Jurkat, Clone E6-1 (cell line): Measurements from ENCODE around the gene MSANTD7.

Experiments
- DNase-seq: peaks from one replicate; pipeline ENCODE4 v3.0.0-alpha.2; 2011; ENCODE audit warnings: low read depth, low spot score
- H3K4me3 ChIP-seq: 2 replicates; pipeline ENCODE4 v1.5.1; 2011; ENCODE audit warnings: mild to moderate bottlenecking, low read length, control low read depth, moderate library complexity

The MSANTD7 gene

DNA sequence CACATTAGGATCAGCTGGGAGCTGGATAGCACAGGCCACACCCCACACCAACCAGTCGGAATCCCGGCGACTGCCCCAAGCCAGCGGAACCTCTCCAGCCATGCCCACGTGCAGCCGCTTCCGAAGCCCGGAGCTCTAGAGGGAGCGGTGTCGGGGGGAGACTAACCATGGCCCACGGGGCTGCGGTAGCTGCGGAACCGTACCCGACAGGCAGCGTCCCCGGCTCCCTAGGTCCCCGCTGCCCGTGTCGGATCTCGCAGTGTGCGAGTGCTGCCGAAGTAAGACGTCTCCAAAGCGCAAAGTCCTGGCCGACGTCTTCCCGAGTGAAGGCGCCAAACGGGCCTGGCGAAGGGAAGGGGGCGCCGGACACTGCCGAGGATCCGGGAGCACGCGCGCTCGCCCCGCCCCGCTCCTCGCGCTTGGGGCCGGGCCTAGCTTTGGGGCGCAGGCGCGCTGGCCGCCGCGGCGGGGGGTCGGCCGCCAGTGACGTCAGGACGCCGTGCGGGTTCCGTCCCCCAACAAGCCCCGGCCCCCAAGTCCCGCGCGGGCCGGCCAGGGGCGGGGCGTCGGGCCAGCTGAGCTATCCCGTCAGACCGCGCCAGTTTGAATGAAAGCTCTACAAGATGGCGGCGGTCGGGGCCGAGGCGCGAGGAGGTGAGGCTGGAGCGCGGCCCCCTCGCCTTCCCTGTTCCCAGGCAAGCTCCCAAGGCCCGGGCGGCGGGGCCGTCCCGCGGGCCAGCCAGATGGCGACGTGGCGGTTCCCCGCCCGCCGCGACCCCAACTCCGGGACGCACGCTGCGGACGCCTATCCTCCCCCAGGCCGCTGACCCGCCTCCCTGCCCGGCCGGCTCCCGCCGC, 40.4 kb downstream of the MSANTD7 start, which contains the start of gene SUV39H2:
TSS of gene SUV39H2 (plus strand) at position 601 of the 858 bp plus-strand sequence. CDS start at position 624, 23 bp downstream.
- DNase-seq: peak; percentile 87

GRCh38 chr10:14879124-14879927, 41.2 kb downstream of the MSANTD7 start:
- no peak for DNase-seq
- H3K4me3 ChIP-seq: peak overlapping the region; percentile 63

More for the DNA sequence above, 40.4 kb downstream of the MSANTD7 start, which contains the start of gene SUV39H2:
- peak within 1 kb of the TSS; percentile 92 for H3K4me3 ChIP-seq

DNA sequence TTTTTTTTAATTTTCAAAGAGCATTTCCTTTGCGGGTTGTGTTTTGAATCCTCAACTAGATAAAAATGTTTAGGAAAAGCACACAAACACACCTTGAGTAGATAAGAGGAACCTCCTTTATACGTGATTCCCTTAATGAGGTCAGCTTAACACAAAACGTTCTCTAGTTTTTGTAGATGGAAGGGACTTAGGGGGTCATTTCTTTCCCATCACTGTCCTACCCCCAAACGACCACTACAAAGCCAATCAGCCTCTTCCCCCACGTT, 41.8 kb downstream of the MSANTD7 start:
- H3K4me3 ChIP-seq: peak overlapping the region; percentile 63
- DNase-seq: no peak

DNA sequence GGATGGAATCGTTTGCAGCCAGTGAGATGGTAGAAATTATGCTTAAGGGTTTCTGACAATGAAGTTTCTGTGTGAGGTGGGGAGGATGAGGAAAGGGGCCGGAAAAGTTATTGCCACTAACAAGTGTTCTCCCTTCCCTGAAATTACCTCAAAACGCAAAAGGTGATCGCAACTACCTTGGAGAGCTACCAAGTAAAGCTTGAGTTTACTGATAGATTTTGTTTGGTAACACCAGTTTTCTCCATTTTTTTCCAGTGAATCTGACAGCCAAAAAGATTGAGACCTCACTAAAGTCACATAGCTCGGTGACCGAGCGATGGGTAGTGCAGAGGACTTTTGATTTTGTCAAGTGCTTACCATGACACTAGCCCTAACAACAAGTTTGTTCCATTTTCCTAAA, 42.1 kb downstream of the MSANTD7 start:
- DNase-seq: no peak
- peak overlapping the region; percentile 63 for H3K4me3 ChIP-seq

DNA sequence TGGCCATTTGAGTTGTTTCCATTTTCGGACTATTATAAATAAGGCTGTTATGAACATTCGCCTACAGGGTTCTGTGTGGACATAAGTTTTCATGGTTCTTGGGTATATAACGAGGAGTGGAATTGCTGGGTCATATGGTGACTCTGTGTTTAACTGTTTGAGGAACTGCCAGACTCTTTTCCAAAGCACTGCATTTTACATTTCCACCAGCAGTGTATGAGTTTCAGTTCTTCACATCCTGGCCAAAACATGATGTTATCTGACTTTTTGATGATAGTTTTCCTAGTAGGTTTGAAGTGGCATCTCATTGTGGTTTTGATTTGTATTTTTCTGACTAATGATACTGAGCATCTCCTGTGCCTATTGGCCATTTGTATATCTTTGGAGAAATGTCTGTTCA, 46.0 kb downstream of the MSANTD7 start:
- no peak for DNase-seq
- H3K4me3 ChIP-seq: no peak overlapping the region
